HepG2 (cell line): ENCODE data around the gene SYT1. TPM values are rescaled to one million over a fixed set of nuclear protein-coding genes. Genes with fewer than 3 reads are reported as not detected.

Experiments used
- ATAC-seq: fragments of 200-7000 bp; cut with Tn5 transposase; 3 replicates; pipeline ENCODE4 v1.9.1; 2020; ENCODE audit warnings: mild to moderate bottlenecking, moderate library complexity
- BruUV-seq: library from RNA; stranded (reverse); fragments of 400-500 nt; replicated peaks from 2 replicates; lab custom pipeline; 2021; lab: Mats Ljungman, UMichigan
- CTCF ChIA-PET: fragments of 300-600 bp; formaldehyde crosslinking; extraction: SDS; loops from one replicate; lab custom pipeline; 2021; ENCODE audit warnings: low total read pairs, inconsistent platforms, low intra/inter-chr PET ratio; lab: Yijun Ruan, JAX
- POLR2A ChIA-PET: fragments of 350-600 bp; sonication (Branson Sonifier 250); formaldehyde crosslinking; loops from one replicate; lab custom pipeline; 2020; ENCODE audit warnings: antibody characterized with exemption, inconsistent platforms; lab: Yijun Ruan, JAX
- DNase-seq: peaks from one replicate; pipeline ENCODE4 v3.0.0-alpha.2; 2015; ENCODE audit warnings: low spot score
- FAIRE-seq: peaks from 3 replicates; lab custom pipeline; 2011; peaks lifted over from hg19 to GRCh38; lab: Jason Lieb, UNC
- H2AFZ ChIP-seq: one replicate; pipeline ENCODE4 v1.6.1; 2011; ENCODE audit warnings: low read length, inconsistent platforms
- H3K27ac ChIP-seq: fragments of 300-600 bp; 3 replicates; pipeline ENCODE4 v1.8.0; 2011; ENCODE audit warnings: mixed run types, mild to moderate bottlenecking, mixed read lengths, low read length, inconsistent platforms; ENCODE audit not compliant: insufficient read depth; ENCODE audit errors: extremely low read length
- H3K27me3 ChIP-seq, 2 experiments: fragments of 200-600 bp in 1 of 2; 2 replicates in 1 of 2; 3 replicates in 1 of 2; pipeline versions ENCODE4 v1.6.0 to v1.8.0; 2011; ENCODE audit warnings: low read length in 2 of 2, mild to moderate bottlenecking in 2 of 2, moderate library complexity in 2 of 2, inconsistent platforms in 1 of 2; ENCODE audit not compliant: insufficient read depth in 2 of 2, control insufficient read depth in 1 of 2
- H3K36me3 ChIP-seq, 2 experiments: fragments of 200-600 bp in 1 of 2; replicated peaks in 1 of 2; 2 replicates in 1 of 2; 3 replicates in 1 of 2; pipeline versions ENCODE4 v1.5.1 to v1.8.0; 2011; ENCODE audit warnings: low read length in 2 of 2, inconsistent platforms in 1 of 2; ENCODE audit not compliant: insufficient read depth in 2 of 2, control insufficient read depth in 1 of 2
- H3K4me1 ChIP-seq: 2 replicates; pipeline ENCODE4 v1.5.1; 2012; ENCODE audit warnings: low read length, inconsistent platforms; ENCODE audit not compliant: insufficient read depth
- H3K4me2 ChIP-seq: 2 replicates; pipeline ENCODE4 v1.6.0; 2011; ENCODE audit warnings: low read depth, low read length, inconsistent platforms
- H3K4me3 ChIP-seq, 3 experiments: fragments of 200-600 bp in 1 of 3; sonication (generic), shearing (Covaris generic) in 1 of 3; replicated peaks in 1 of 3; 2 replicates each; pipeline ENCODE4 v1.5.1; 2011 to 2016; ENCODE audit warnings: low read length in 3 of 3, inconsistent platforms in 2 of 3, low read depth in 2 of 3, mild to moderate bottlenecking in 2 of 3, control low read depth in 1 of 3, mixed read lengths in 1 of 3; ENCODE audit not compliant: insufficient read depth in 1 of 3
- H3K79me2 ChIP-seq: one replicate; pipeline ENCODE4 v1.6.1; 2011; ENCODE audit warnings: low read length, inconsistent platforms; ENCODE audit not compliant: insufficient read depth
- H3K9ac ChIP-seq: 2 replicates; pipeline ENCODE4 v1.6.0; 2011; ENCODE audit warnings: mild to moderate bottlenecking, low read depth, low read length, inconsistent platforms; ENCODE audit not compliant: insufficient read depth
- H3K9me3 ChIP-seq: 2 replicates; pipeline ENCODE4 v1.5.1; 2012; ENCODE audit warnings: mild to moderate bottlenecking, low read length
- H4K20me1 ChIP-seq: 2 replicates; pipeline ENCODE4 v1.6.0; 2011; ENCODE audit warnings: inconsistent platforms, mild to moderate bottlenecking, low read length, moderate library complexity; ENCODE audit not compliant: insufficient read depth
- JDP2 ChIP-seq: sonication (generic); formaldehyde crosslinking; IDR thresholded peaks from 2 replicates; pipeline ENCODE4 v1.8.1; 2022; ENCODE audit warnings: missing genetic modification reagents, borderline replicate concordance
- KDM1A ChIP-seq: IDR thresholded peaks from 2 replicates; pipeline ENCODE4 v1.6.1; 2016; ENCODE audit warnings: missing compliant biosample characterization
- KLF6 ChIP-seq: IDR thresholded peaks from 2 replicates; pipeline ENCODE4 v1.8.0; 2016; ENCODE audit warnings: missing biosample characterization, missing genetic modification reagents
- MED8 ChIP-seq: sonication (generic); formaldehyde crosslinking; IDR thresholded peaks from 2 replicates; pipeline ENCODE4 v1.8.1; 2023; ENCODE audit warnings: mild to moderate bottlenecking, missing genetic modification reagents; ENCODE audit not compliant: insufficient replicate concordance
- NFE2L1 ChIP-seq: sonication (generic); formaldehyde crosslinking; IDR thresholded peaks from 2 replicates; pipeline ENCODE4 v1.4.0; 2020; ENCODE audit warnings: missing genetic modification reagents, mild to moderate bottlenecking, borderline replicate concordance
- NFYB ChIP-seq: sonication (generic); formaldehyde crosslinking; IDR thresholded peaks from 2 replicates; pipeline ENCODE4 v1.4.0; 2020; ENCODE audit warnings: missing genetic modification reagents
- ZNF251 ChIP-seq: sonication (generic); formaldehyde crosslinking; IDR thresholded peaks from 2 replicates; pipeline ENCODE4 v1.9.0; 2021; ENCODE audit warnings: mild to moderate bottlenecking, missing genetic modification reagents
- ZNF431 ChIP-seq: sonication (generic); formaldehyde crosslinking; IDR thresholded peaks from 2 replicates; pipeline ENCODE4 v1.9.0; 2022; ENCODE audit warnings: missing genetic modification reagents, low read depth, mild to moderate bottlenecking, borderline replicate concordance
- WGBS: methylation state at CpG from one replicate; pipeline ENCODE4 v1.1.6; 2017; ENCODE audit warnings: low lambda C conversion rate; 5-methylcytosine and 5-hydroxymethylcytosine counted together
- in situ Hi-C: cut with HindIII; loops from 2 replicates; pipeline ENCODE4 v1.10.0; 2017; ENCODE audit warnings: low pct_unique_long_range_greater_than_20kb; ENCODE audit not compliant: extremely low pct_ligation_motif_present
- intact Hi-C: fragments of 100-400 bp; cut with micrococcal nuclease; formaldehyde crosslinking; loops from one replicate; pipeline ENCODE4 v1.10.0; 2022; ENCODE audit not compliant: unreplicated experiment
- polyA plus RNA-seq, 8 experiments: library from polyadenylated mRNA; depleted of rRNA in 3 of 8; stranded (reverse) in 7 of 8; unstranded in 1 of 8; fragments of >200 nt; fragmentation: Illumina TruSeq in 4 of 8; extraction: Trizol in 4 of 8; gene quantifications; 2 replicates each; pipeline versions ENCODE4 v1.2.1 to v1.2.3, GENCODE V29; 2011 to 2016; ENCODE audit warnings: low read depth in 4 of 8, missing spikeins in 1 of 8, mixed read lengths in 1 of 8; ENCODE audit not compliant: insufficient read depth in 1 of 8
- total RNA-seq, 5 experiments: library from RNA; depleted of rRNA; stranded (reverse); fragments of >200 nt; fragmentation: Illumina TruSeq; extraction: Trizol; gene quantifications; 2 replicates each; pipeline ENCODE4 v1.2.3, GENCODE V29; 2016; ENCODE audit warnings: low read depth in 1 of 5
- TF ChIP-seq, protein P1 (sequence below): IDR thresholded peaks from 2 replicates; pipeline ENCODE4 v1.6.1; 2016; ENCODE audit warnings: missing compliant biosample characterization, missing genetic modification reagents, borderline replicate concordance
- TF ChIP-seq, protein P2 (sequence below): sonication (generic); formaldehyde crosslinking; IDR thresholded peaks from 2 replicates; pipeline ENCODE4 v1.5.1; 2020; ENCODE audit warnings: mild to moderate bottlenecking, missing genetic modification reagents, moderate library complexity
- TF ChIP-seq, protein P3 (sequence below): sonication (generic); formaldehyde crosslinking; IDR thresholded peaks from 2 replicates; pipeline ENCODE4 v1.4.0; 2020; ENCODE audit warnings: missing genetic modification reagents
- TF ChIP-seq, protein P4 (sequence below): sonication (generic); formaldehyde crosslinking; IDR thresholded peaks from 2 replicates; pipeline ENCODE4 v1.9.0; 2022; ENCODE audit warnings: low read depth, missing genetic modification reagents
- TF ChIP-seq, protein P5 (sequence below): fragments of 450-650 bp; IDR thresholded peaks from 2 replicates; pipeline ENCODE4 v1.6.1; 2017
- TF ChIP-seq, protein P6 (sequence below): sonication (generic); formaldehyde crosslinking; IDR thresholded peaks from 2 replicates; pipeline ENCODE4 v1.4.0; 2020; ENCODE audit warnings: mild to moderate bottlenecking, missing genetic modification reagents

The SYT1 gene
- total and polyA plus RNA-seq, 2 of the 13 experiments (the other 11 are each of a cell fraction or from before 2014, with no cell fraction given): not detected

DNA sequence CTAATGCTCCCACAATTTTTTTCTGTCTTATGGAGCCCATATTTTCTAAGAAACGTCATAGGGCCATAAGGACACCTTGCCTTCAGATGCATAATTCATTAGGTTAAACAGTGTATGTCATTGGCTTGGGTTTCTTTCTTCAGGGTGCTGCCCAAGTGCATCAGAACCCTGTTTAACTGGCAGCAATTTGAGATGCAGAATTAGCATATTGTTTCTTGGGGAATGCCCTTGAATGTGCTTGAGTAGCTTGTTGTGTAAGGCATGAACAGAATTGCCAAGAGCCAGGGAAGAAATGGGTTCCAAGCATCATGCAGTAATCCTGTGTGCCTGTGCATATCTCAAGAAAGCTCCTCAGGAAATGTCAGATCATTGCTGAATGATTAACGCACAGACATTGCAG is 277.2 kb downstream of the SYT1 start:
- no peak overlapping the region for H3K4me3 ChIP-seq
- H3K36me3 ChIP-seq: no peaks in the 10 kb centered on the region
- BruUV-seq: no TSS peak
- no peaks in the 10 kb centered on the region for H4K20me1 ChIP-seq
- in situ Hi-C loops: no loop called here
- H3K9ac ChIP-seq: no peak overlapping the region
- intact Hi-C loops: no loop called here
- H3K4me1 ChIP-seq: no peaks in the 10 kb centered on the region
- H3K27me3 ChIP-seq: no peaks in the 10 kb centered on the region
- ATAC-seq: no peak
- no peaks in the 10 kb centered on the region for H3K79me2 ChIP-seq
- no peak overlapping the region for H3K4me2 ChIP-seq
- no peak overlapping the region for H3K27ac ChIP-seq
- 0% methylated on average over 1 of the region's 2 CpGs for WGBS
- ChIA-PET CTCF (no interaction called here), POLR2A (no interaction called here)
- FAIRE-seq: no peak
- no peak overlapping the region for H2AFZ ChIP-seq
- H3K9me3 ChIP-seq: no peaks in the 10 kb centered on the region
- no peak for TF ChIP-seq ZNF251 (CRISPR knock-in tag)
- TF ChIP-seq, protein P1, sequence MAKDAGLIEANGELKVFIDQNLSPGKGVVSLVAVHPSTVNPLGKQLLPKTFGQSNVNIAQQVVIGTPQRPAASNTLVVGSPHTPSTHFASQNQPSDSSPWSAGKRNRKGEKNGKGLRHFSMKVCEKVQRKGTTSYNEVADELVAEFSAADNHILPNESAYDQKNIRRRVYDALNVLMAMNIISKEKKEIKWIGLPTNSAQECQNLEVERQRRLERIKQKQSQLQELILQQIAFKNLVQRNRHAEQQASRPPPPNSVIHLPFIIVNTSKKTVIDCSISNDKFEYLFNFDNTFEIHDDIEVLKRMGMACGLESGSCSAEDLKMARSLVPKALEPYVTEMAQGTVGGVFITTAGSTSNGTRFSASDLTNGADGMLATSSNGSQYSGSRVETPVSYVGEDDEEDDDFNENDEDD (CRISPR knock-in tag): no peak
- TF ChIP-seq, protein P2, sequence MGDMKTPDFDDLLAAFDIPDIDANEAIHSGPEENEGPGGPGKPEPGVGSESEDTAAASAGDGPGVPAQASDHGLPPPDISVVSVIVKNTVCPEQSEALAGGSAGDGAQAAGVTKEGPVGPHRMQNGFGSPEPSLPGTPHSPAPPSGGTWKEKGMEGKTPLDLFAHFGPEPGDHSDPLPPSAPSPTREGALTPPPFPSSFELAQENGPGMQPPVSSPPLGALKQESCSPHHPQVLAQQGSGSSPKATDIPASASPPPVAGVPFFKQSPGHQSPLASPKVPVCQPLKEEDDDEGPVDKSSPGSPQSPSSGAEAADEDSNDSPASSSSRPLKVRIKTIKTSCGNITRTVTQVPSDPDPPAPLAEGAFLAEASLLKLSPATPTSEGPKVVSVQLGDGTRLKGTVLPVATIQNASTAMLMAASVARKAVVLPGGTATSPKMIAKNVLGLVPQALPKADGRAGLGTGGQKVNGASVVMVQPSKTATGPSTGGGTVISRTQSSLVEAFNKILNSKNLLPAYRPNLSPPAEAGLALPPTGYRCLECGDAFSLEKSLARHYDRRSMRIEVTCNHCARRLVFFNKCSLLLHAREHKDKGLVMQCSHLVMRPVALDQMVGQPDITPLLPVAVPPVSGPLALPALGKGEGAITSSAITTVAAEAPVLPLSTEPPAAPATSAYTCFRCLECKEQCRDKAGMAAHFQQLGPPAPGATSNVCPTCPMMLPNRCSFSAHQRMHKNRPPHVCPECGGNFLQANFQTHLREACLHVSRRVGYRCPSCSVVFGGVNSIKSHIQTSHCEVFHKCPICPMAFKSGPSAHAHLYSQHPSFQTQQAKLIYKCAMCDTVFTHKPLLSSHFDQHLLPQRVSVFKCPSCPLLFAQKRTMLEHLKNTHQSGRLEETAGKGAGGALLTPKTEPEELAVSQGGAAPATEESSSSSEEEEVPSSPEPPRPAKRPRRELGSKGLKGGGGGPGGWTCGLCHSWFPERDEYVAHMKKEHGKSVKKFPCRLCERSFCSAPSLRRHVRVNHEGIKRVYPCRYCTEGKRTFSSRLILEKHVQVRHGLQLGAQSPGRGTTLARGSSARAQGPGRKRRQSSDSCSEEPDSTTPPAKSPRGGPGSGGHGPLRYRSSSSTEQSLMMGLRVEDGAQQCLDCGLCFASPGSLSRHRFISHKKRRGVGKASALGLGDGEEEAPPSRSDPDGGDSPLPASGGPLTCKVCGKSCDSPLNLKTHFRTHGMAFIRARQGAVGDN (CRISPR knock-in tag): no peak
- TF ChIP-seq JDP2 (CRISPR knock-in tag): no peak
- TF ChIP-seq, protein P3, sequence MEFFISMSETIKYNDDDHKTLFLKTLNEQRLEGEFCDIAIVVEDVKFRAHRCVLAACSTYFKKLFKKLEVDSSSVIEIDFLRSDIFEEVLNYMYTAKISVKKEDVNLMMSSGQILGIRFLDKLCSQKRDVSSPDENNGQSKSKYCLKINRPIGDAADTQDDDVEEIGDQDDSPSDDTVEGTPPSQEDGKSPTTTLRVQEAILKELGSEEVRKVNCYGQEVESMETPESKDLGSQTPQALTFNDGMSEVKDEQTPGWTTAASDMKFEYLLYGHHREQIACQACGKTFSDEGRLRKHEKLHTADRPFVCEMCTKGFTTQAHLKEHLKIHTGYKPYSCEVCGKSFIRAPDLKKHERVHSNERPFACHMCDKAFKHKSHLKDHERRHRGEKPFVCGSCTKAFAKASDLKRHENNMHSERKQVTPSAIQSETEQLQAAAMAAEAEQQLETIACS: no peak
- TF ChIP-seq NFYB (CRISPR knock-in tag): no peak
- TF ChIP-seq, protein P4, sequence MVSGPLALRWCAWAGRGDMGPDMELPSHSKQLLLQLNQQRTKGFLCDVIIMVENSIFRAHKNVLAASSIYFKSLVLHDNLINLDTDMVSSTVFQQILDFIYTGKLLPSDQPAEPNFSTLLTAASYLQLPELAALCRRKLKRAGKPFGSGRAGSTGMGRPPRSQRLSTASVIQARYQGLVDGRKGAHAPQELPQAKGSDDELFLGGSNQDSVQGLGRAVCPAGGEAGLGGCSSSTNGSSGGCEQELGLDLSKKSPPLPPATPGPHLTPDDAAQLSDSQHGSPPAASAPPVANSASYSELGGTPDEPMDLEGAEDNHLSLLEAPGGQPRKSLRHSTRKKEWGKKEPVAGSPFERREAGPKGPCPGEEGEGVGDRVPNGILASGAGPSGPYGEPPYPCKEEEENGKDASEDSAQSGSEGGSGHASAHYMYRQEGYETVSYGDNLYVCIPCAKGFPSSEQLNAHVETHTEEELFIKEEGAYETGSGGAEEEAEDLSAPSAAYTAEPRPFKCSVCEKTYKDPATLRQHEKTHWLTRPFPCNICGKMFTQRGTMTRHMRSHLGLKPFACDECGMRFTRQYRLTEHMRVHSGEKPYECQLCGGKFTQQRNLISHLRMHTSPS (CRISPR knock-in tag): no peak
- TF ChIP-seq ZNF431 (CRISPR knock-in tag): no peak
- TF ChIP-seq KDM1A (CRISPR knock-in tag): no peak
- TF ChIP-seq, protein P5, sequence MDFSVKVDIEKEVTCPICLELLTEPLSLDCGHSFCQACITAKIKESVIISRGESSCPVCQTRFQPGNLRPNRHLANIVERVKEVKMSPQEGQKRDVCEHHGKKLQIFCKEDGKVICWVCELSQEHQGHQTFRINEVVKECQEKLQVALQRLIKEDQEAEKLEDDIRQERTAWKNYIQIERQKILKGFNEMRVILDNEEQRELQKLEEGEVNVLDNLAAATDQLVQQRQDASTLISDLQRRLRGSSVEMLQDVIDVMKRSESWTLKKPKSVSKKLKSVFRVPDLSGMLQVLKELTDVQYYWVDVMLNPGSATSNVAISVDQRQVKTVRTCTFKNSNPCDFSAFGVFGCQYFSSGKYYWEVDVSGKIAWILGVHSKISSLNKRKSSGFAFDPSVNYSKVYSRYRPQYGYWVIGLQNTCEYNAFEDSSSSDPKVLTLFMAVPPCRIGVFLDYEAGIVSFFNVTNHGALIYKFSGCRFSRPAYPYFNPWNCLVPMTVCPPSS: no peak
- TF ChIP-seq KLF6 (CRISPR knock-in tag): no peak
- TF ChIP-seq NFE2L1: no peak
- TF ChIP-seq, protein P6, sequence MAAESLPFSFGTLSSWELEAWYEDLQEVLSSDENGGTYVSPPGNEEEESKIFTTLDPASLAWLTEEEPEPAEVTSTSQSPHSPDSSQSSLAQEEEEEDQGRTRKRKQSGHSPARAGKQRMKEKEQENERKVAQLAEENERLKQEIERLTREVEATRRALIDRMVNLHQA: no peak
- TF ChIP-seq MED8: no peak
- DNase-seq: no peak
